ENCODE results near the gene ADRB2. TPM values are rescaled to one million over a fixed set of nuclear protein-coding genes. Genes with fewer than 3 reads are reported as not detected.

ADRB2 gene
- total RNA-seq, 4 donors from 2014 or later = 2.2 to 9.2 (median 3.0) TPM

DNA sequence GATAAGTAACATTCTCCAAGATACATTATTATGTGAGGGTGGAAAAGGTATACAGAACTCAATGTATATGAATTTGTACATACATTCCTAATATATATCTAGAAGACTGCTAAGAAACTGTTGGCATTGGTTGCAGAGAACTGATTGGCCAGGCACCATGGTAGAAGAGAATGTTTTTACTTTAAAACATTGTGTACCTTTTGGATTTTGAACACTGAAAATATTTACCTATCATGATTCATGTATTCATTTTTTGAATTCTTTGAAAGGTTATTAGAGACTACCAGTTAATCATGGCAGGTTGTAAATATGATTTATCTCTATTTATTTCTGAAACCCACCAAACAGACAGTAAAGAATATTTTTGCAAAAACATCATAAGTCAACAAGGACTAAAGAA is 41.2 kb upstream of the ADRB2 start:
- Histone ChIP-seq H3K4me3 (no peak overlapping the region), H3K4me1 (no peaks in the 10 kb centered on the region), H3K36me3 (no peaks in the 10 kb centered on the region), H3K9me3 (no peaks in the 10 kb centered on the region), H3K27me3 (no peaks in the 10 kb centered on the region), H3K27ac (no peak overlapping the region)
- intact Hi-C loops (cut with DNase I; ENCODE audit: low total_unique reads) = no loop called here
- no peak for DNase-seq
- TF ChIP-seq, protein P1, sequence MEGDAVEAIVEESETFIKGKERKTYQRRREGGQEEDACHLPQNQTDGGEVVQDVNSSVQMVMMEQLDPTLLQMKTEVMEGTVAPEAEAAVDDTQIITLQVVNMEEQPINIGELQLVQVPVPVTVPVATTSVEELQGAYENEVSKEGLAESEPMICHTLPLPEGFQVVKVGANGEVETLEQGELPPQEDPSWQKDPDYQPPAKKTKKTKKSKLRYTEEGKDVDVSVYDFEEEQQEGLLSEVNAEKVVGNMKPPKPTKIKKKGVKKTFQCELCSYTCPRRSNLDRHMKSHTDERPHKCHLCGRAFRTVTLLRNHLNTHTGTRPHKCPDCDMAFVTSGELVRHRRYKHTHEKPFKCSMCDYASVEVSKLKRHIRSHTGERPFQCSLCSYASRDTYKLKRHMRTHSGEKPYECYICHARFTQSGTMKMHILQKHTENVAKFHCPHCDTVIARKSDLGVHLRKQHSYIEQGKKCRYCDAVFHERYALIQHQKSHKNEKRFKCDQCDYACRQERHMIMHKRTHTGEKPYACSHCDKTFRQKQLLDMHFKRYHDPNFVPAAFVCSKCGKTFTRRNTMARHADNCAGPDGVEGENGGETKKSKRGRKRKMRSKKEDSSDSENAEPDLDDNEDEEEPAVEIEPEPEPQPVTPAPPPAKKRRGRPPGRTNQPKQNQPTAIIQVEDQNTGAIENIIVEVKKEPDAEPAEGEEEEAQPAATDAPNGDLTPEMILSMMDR (IDR thresholded peaks at IDR 0.05) = no peak
- TF ChIP-seq POLR2A (IDR thresholded peaks at IDR 0.05) = no peak

DNA sequence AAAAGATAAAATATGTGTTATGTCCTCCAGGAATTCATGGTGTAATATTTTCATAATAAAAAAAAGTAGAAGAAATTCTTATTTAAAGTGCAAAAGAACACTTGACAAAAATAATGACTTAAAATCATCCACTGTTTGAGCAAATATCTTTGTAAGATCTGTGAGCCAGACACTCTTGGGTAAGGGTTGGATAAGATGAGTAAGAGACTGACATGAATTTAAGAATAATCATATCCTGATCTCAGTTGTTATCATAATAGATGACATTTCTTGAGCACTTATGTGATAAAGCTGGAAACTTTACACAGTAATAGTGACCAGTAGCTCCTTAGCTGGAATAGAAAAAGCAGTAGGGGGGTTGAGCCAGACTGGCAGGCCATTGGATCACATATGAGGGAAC is 40.0 kb upstream of the ADRB2 start:
- no peak for DNase-seq
- H3K4me3 ChIP-seq = no peak overlapping the region
- H3K27ac ChIP-seq = no peak overlapping the region
- intact Hi-C loops (cut with DNase I; ENCODE audit: low total_unique reads) = no loop called here
- no peaks in the 10 kb centered on the region for H3K4me1 ChIP-seq
- no peaks in the 10 kb centered on the region for H3K36me3 ChIP-seq
- no peak for TF ChIP-seq POLR2A (IDR thresholded peaks at IDR 0.05)
- TF ChIP-seq, protein P1 (IDR thresholded peaks at IDR 0.05) = no peak
- H3K9me3 ChIP-seq = no peaks in the 10 kb centered on the region
- H3K27me3 ChIP-seq = no peaks in the 10 kb centered on the region

DNA sequence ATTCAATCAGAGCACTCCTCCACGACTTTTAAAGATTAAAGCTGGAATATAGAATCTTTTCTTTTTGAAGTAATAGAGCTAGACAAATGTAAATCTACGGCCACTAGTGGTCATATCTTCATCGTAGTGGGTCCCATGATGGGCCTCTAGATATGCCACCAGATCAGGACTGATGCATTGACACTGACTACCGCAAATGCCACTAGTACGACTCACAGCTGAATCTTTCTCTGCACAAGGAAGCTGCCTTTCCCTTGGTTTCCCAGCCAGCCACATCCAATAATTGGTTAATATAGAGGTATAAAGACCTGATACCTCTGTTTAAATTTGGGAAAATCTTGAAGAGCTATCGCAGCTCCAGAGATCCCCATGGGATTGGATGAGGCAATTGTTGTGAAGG is 37.8 kb upstream of the ADRB2 start:
- Histone ChIP-seq H3K27me3 (no peaks in the 10 kb centered on the region), H3K4me3 (no peak overlapping the region), H3K4me1 (no peaks in the 10 kb centered on the region), H3K27ac (no peak overlapping the region), H3K36me3 (no peaks in the 10 kb centered on the region), H3K9me3 (no peaks in the 10 kb centered on the region)
- intact Hi-C loops (cut with DNase I; ENCODE audit: low total_unique reads) = no loop called here
- no peak for DNase-seq
- no peak for TF ChIP-seq POLR2A (IDR thresholded peaks at IDR 0.05)
- TF ChIP-seq, protein P1 (IDR thresholded peaks at IDR 0.05) = no peak

DNA sequence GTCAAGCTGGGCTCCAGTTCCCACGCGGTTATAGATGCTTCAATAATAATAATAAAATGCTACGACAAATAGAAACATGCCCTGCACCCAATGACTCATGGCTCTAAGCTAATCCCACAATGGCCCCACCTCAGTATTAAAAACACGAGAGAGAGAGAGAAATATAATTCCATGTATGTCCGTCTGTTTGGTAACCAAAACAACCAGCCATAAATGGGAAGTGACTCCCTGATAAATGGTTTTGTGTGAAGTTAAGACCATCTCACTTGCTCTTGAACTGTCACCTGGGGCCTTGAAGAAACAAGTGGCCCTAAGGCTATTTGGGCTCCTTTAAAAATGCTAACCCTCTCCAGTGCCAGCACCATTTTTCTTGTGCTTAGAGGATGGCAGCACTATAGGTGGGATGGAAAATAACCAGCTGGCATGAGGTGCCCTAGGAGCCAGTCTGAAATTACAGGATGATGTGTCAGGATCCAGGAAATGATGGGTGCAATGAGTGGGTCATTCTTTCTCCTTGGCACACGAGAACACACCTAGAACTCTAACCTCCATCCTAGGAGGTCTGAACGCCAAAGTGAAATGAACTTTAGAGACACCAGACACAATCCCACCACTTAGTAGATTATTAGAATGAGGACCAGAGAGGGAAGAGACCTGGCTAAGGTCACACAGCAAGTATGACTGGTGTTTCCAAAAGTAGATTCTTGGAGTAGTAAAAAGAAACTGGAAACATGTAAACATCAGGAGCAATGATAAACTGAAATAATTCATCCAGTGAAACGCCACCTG is 35.7 kb upstream of the ADRB2 start:
- H3K9me3 ChIP-seq = no peaks in the 10 kb centered on the region
- H3K36me3 ChIP-seq = no peaks in the 10 kb centered on the region
- no peaks in the 10 kb centered on the region for H3K27me3 ChIP-seq
- no peak overlapping the region for H3K27ac ChIP-seq
- DNase-seq = no peak
- no peak overlapping the region for H3K4me3 ChIP-seq
- TF ChIP-seq, protein P1 (IDR thresholded peaks at IDR 0.05) = no peak
- TF ChIP-seq POLR2A (IDR thresholded peaks at IDR 0.05) = no peak
- intact Hi-C loops (cut with DNase I; ENCODE audit: low total_unique reads) = no loop called here
- no peaks in the 10 kb centered on the region for H3K4me1 ChIP-seq

DNA sequence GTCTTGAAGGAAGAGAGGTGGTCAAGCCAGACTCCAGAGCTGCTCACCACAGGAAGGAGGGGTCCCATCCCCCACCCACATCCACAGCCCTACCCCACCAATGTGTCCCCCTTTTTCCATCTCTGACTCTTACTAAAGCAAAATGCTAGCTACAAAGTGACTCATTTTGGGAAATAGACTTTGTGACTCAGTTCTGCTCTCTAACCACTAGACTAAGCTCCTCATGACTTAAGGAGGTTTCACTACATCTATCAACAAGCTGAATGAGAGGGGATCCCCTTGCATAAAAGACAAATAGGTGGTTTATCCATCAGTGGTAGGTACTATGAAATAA is 35.1 kb upstream of the ADRB2 start:
- no peak for DNase-seq
- Histone ChIP-seq H3K9me3 (no peaks in the 10 kb centered on the region), H3K4me3 (no peak overlapping the region), H3K27ac (no peak overlapping the region), H3K36me3 (no peaks in the 10 kb centered on the region), H3K4me1 (no peaks in the 10 kb centered on the region), H3K27me3 (no peaks in the 10 kb centered on the region)
- TF ChIP-seq, protein P1 (IDR thresholded peaks at IDR 0.05) = no peak
- TF ChIP-seq POLR2A (IDR thresholded peaks at IDR 0.05) = no peak
- intact Hi-C loops (cut with DNase I; ENCODE audit: low total_unique reads) = no loop called here
